ENCODE results near the gene DNLZ. TPM values are rescaled to one million over a fixed set of nuclear protein-coding genes. Genes with fewer than 3 reads are reported as not detected.

DNLZ gene
- total RNA-seq, 1 donor from 2014 or later = 17.4 TPM

- Histone ChIP-seq H3K36me3 (ENCODE audit: control insufficient read depth, insufficient read depth, low read length) (no peaks in the 10 kb centered on the region), H3K4me3 (ENCODE audit: low read depth, low read length) (no peak overlapping the region), H3K27me3 (ENCODE audit: control insufficient read depth, insufficient read depth, low read length) (no peaks in the 10 kb centered on the region)
- FAIRE-seq = no peak
- no peak for DNase-seq (ENCODE audit: low read depth)
- TF ChIP-seq CTCF (IDR thresholded peaks at IDR 0.05; ENCODE audit: insufficient read depth, low read length, severe bottlenecking) = no peak
Measured at GRCh38 chr9:136309806-136310220, 53.7 kb downstream of the DNLZ start.

Other genes with a start within 250 kb of the DNLZ start
- gene TMEM250, start 244.9 kb downstream of the DNLZ start, total RNA-seq = 67.9 and 78.2 TPM in 2 replicates
- gene LHX3, start 158.6 kb downstream of the DNLZ start, total RNA-seq = not detected in 2 replicates
- 10.6 and 12.1 TPM in 2 replicates for gene QSOX2, start 117.9 kb downstream of the DNLZ start, total RNA-seq
- not detected in 2 replicates for gene CCDC187, start 59.6 kb downstream of the DNLZ start, total RNA-seq
- 12.3 and 13.4 TPM in 2 replicates for gene GPSM1, start 36.2 kb downstream of the DNLZ start, total RNA-seq
- 0.51 and 0.53 TPM in 2 replicates for gene CARD9, start 9.9 kb upstream of the DNLZ start, total RNA-seq
- gene SNAPC4, start 36.4 kb upstream of the DNLZ start, total RNA-seq = 3.7 and 3.8 TPM in 2 replicates
- gene ENTR1, start 46.9 kb upstream of the DNLZ start, total RNA-seq = 48.9 and 89.0 TPM in 2 replicates
- gene PMPCA, start 46.9 kb upstream of the DNLZ start, total RNA-seq = 39.2 and 43.2 TPM in 2 replicates
- 2.4 and 3.1 TPM in 2 replicates for gene INPP5E, start 76.1 kb upstream of the DNLZ start, total RNA-seq
- gene SEC16A, start 119.3 kb upstream of the DNLZ start, total RNA-seq = 13.7 and 20.5 TPM in 2 replicates
- 70.0 and 90.4 TPM in 2 replicates for gene NOTCH1, start 182.3 kb upstream of the DNLZ start, total RNA-seq

Data from bronchial epithelial cell (primary cell).